Pancreas (tissue), 10 donors: Measurements from ENCODE around the gene TAGAP. TPM values are rescaled to one million over a fixed set of nuclear protein-coding genes. Genes with fewer than 3 reads are reported as not detected.

Source experiments
- ATAC-seq, 4 donors: fragments of 200-7000 bp; cut with Tn5 transposase; one replicate each; pipeline versions ENCODE4 v1.8.0 to v1.9.1; 2020; ENCODE audit warnings: mild to moderate bottlenecking in 4 of 4, moderate library complexity in 4 of 4
- DNase-seq, 6 donors: peaks; one replicate each; pipeline ENCODE4 v3.0.0-alpha.2; 2020
- FAIRE-seq: peaks from 2 replicates; lab custom pipeline; 2012; peaks lifted over from hg19 to GRCh38; lab: Jason Lieb, UNC
- H3K27ac ChIP-seq, 4 donors: fragments of 200-600 bp; sonication (generic); 1 replicate in 3 of 4; 2 replicates in 1 of 4; pipeline versions ENCODE4 v1.5.0 to v1.8.0; 2020
- H3K27me3 ChIP-seq, 4 donors: fragments of 200-600 bp; one replicate each; pipeline ENCODE4 v1.8.0; 2021
- H3K36me3 ChIP-seq, 3 donors: fragments of 200-600 bp; sonication (generic) in 1 of 3; one replicate each; pipeline versions ENCODE4 v1.5.0 to v1.8.0; 2020 to 2021
- H3K4me1 ChIP-seq, 3 donors: fragments of 200-600 bp; one replicate each; pipeline ENCODE4 v1.8.0; 2021
- H3K4me3 ChIP-seq, 4 donors: fragments of 200-600 bp; sonication (generic) in 2 of 4; one replicate each; pipeline versions ENCODE4 v1.5.0 to v1.8.0; 2020 to 2021
- H3K9me3 ChIP-seq, 4 donors: fragments of 200-600 bp; one replicate each; pipeline ENCODE4 v1.8.0; 2021
- WGBS, 2 donors: extraction: QIAGEN DNeasy Blood & Tissue Kit; methylation state at CpG; one replicate each; pipeline ENCODE4 v1.1.7; 2013; 5-methylcytosine and 5-hydroxymethylcytosine counted together
- intact Hi-C, 3 donors: fragments of 100-400 bp; cut with DNase I; formaldehyde crosslinking; loops; one replicate each; pipeline versions ENCODE4 v1.11.1 to v1.14.2; 2022
- polyA plus RNA-seq, 2 donors: library from polyadenylated mRNA; stranded (reverse); fragments of 200-250 nt; gene quantifications; one replicate each; pipeline ENCODE4 v1.2.3, GENCODE V29; 2013
- total RNA-seq, 6 donors: library from RNA; stranded (reverse); fragmentation: NEBNext Ultra II Directional in 4 of 6; extraction: Animal tissue kit (Norgen Biotek cat#: 25700) in 4 of 6; gene quantifications; one replicate each; pipeline versions ENCODE4 v1.2.1 to v1.2.4, GENCODE V29; 2021 to 2023
- TF ChIP-seq, protein P1 (sequence below), 4 donors: fragments of 200-600 bp; sonication (generic) in 3 of 4; IDR thresholded peaks; one replicate each; pipeline versions ENCODE4 v1.5.0 to v1.8.0; 2021; ENCODE audit warnings: antibody characterized with exemption in 4 of 4
- donor health status: healthy with polysubstance abuse.
- donor health status: DM: no; HTN: no; CAD: no; lungs with moderate emphysema.
- donor health status: DM: no; HTN: no; CAD: no.
- donor health status: control.
- donor health status: control.
- donor health status: Bipolar disorder and iron deficiency.
- donor health status: DM: yes; HTN: yes; CAD: no.
- donor health status: DM: no; HTN: no; CAD: no.
- donor health status: DM: no; HTN: no; CAD: no.
- donor health status: DM: yes; HTN: yes; CAD: no.

TAGAP gene
- total and polyA plus RNA-seq, 8 donors: 0.19 to 4.1 (median 0.53) TPM

GRCh38 chr6:158987657-158988056 lies 57.1 kb downstream of the TAGAP start:
- H3K27ac ChIP-seq: no peak overlapping the region
- intact Hi-C loops: no loop called here
- no peak for FAIRE-seq
- no peak overlapping the region for H3K4me3 ChIP-seq
- no peak for DNase-seq
- TF ChIP-seq, protein P1, sequence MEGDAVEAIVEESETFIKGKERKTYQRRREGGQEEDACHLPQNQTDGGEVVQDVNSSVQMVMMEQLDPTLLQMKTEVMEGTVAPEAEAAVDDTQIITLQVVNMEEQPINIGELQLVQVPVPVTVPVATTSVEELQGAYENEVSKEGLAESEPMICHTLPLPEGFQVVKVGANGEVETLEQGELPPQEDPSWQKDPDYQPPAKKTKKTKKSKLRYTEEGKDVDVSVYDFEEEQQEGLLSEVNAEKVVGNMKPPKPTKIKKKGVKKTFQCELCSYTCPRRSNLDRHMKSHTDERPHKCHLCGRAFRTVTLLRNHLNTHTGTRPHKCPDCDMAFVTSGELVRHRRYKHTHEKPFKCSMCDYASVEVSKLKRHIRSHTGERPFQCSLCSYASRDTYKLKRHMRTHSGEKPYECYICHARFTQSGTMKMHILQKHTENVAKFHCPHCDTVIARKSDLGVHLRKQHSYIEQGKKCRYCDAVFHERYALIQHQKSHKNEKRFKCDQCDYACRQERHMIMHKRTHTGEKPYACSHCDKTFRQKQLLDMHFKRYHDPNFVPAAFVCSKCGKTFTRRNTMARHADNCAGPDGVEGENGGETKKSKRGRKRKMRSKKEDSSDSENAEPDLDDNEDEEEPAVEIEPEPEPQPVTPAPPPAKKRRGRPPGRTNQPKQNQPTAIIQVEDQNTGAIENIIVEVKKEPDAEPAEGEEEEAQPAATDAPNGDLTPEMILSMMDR (IDR thresholded peaks at IDR 0.05): no peak
- no peaks in the 10 kb centered on the region for H3K27me3 ChIP-seq
- no peaks in the 10 kb centered on the region for H3K4me1 ChIP-seq
- H3K36me3 ChIP-seq: no peaks in the 10 kb centered on the region
- H3K9me3 ChIP-seq: no peaks in the 10 kb centered on the region
- no peak for ATAC-seq
- WGBS, 2 donors: 93 to 100% methylated on average over 1 of the region's 1 CpG

Other genes starting within 250 kb of the TAGAP start
- 100 to 1,000 TPM in 3 of 6 donors, 10 to 100 TPM in 3; 68.1 to 109 (median 94.8) TPM for gene EZR, start 225.6 kb downstream of the TAGAP start, total RNA-seq
- 10 to 100 TPM; 70.6 to 91.6 TPM for gene EZR, start 225.6 kb downstream of the TAGAP start, polyA plus RNA-seq
- 1 to 10 TPM; 4.1 to 8.8 (median 5.1) TPM for gene RSPH3, start 44.8 kb downstream of the TAGAP start, total RNA-seq
- 1 to 10 TPM; 2.1 to 3.1 TPM for gene RSPH3, start 44.8 kb downstream of the TAGAP start, polyA plus RNA-seq
- 1 to 10 TPM in 1 of 6 donors, under 1 TPM in 5; 0.56 to 3.7 (median 0.80) TPM for gene FNDC1, start 124.4 kb upstream of the TAGAP start, total RNA-seq
- gene FNDC1, start 124.4 kb upstream of the TAGAP start, polyA plus RNA-seq: under 1 TPM; 0.21 to 0.23 TPM